PC-9 (cell line): ENCODE data around the gene HESX1.

Experiments
- EZH2 ChIP-seq: fragments of 200-600 bp; sonication (generic); IDR thresholded peaks from 2 replicates; pipeline ENCODE4 v1.8.0; 2017; ENCODE audit warnings: antibody characterized with exemption, low read depth
- TF ChIP-seq, protein P1 (sequence below): fragments of 200-600 bp; sonication (generic); conservative IDR thresholded peaks from 2 replicates; pipeline ENCODE4 v1.6.1; 2017; ENCODE audit warnings: mixed run types, antibody characterized with exemption, mild to moderate bottlenecking, moderate library complexity

DNA sequence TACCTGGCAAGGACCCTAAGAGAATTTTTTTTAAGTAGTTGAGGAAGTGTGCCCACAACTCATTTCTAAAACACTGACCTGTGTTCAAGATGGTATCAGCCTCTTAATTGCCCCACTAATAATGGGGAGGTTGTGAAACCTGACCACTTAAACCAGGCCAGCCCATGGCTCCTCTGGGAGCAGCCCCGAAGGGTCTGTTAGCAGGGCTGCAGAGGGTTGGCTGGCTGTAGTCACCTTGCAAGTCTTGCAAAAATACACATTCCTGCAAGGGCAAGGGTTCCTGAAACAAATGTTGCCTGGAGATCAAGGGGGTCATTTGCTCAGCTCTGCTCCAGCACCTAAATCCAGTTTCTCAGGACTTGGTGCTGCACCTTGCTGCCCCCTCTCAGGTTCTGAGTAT is 37.9 kb downstream of the HESX1 start:
- TF ChIP-seq, protein P1, sequence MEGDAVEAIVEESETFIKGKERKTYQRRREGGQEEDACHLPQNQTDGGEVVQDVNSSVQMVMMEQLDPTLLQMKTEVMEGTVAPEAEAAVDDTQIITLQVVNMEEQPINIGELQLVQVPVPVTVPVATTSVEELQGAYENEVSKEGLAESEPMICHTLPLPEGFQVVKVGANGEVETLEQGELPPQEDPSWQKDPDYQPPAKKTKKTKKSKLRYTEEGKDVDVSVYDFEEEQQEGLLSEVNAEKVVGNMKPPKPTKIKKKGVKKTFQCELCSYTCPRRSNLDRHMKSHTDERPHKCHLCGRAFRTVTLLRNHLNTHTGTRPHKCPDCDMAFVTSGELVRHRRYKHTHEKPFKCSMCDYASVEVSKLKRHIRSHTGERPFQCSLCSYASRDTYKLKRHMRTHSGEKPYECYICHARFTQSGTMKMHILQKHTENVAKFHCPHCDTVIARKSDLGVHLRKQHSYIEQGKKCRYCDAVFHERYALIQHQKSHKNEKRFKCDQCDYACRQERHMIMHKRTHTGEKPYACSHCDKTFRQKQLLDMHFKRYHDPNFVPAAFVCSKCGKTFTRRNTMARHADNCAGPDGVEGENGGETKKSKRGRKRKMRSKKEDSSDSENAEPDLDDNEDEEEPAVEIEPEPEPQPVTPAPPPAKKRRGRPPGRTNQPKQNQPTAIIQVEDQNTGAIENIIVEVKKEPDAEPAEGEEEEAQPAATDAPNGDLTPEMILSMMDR, result no peak
- no peak for TF ChIP-seq EZH2
